GM21737 (cell line): ENCODE measurements around the gene AKNA.

Experiments used
- ATAC-seq: cut with Tn5 transposase; IDR thresholded peaks from one replicate; pipeline ENCODE4 v1.9.1; 2021; ENCODE audit warnings: mild to moderate bottlenecking, moderate library complexity; ENCODE audit not compliant: unreplicated experiment

The AKNA gene

GRCh38 chr9:114387680-114388356, at the start of gene AKNA:
Gene AKNA (minus strand): TSS chr9:114387982. CDS start chr9:114381333, 6,649 bp downstream.
- ATAC-seq = peak; percentile 24

GRCh38 chr9:114437401-114437893, 49.7 kb upstream of the AKNA start:
- no peak for ATAC-seq

GRCh38 chr9:114434878-114435311, 47.1 kb upstream of the AKNA start:
- no peak for ATAC-seq

- ATAC-seq = no peak
Observed at GRCh38 chr9:114433720-114434255, 46.0 kb upstream of the AKNA start.

- no peak for ATAC-seq
Observed at GRCh38 chr9:114433086-114433485, 45.3 kb upstream of the AKNA start.

GRCh38 chr9:114432323-114433067, 44.7 kb upstream of the AKNA start:
- no peak for ATAC-seq

- no peak for ATAC-seq
Observed at GRCh38 chr9:114431770-114432169, 44.0 kb upstream of the AKNA start.

- ATAC-seq = no peak
Observed at GRCh38 chr9:114431003-114431402, 43.2 kb upstream of the AKNA start.

- ATAC-seq = no peak
Observed at GRCh38 chr9:114430457-114430856, 42.7 kb upstream of the AKNA start.

- no peak for ATAC-seq
Observed at GRCh38 chr9:114429488-114429887, 41.7 kb upstream of the AKNA start.

GRCh38 chr9:114428466-114428865, 40.7 kb upstream of the AKNA start:
- no peak for ATAC-seq

GRCh38 chr9:114427644-114428043, 39.9 kb upstream of the AKNA start:
- no peak for ATAC-seq

- ATAC-seq = no peak
Observed at GRCh38 chr9:114426046-114426948, 38.5 kb upstream of the AKNA start.

- no peak for ATAC-seq
Observed at GRCh38 chr9:114425126-114425525, 37.3 kb upstream of the AKNA start.

- no peak for ATAC-seq
Observed at GRCh38 chr9:114424126-114424525, 36.3 kb upstream of the AKNA start.

- no peak for ATAC-seq
Observed at GRCh38 chr9:114423181-114423580, 35.4 kb upstream of the AKNA start.

GRCh38 chr9:114421147-114421546, 33.4 kb upstream of the AKNA start:
- ATAC-seq = no peak

- no peak for ATAC-seq
Observed at GRCh38 chr9:114419796-114420195, 32.0 kb upstream of the AKNA start.

GRCh38 chr9:114418053-114418452, 30.3 kb upstream of the AKNA start:
- ATAC-seq = no peak

- no peak for ATAC-seq
Observed at GRCh38 chr9:114417511-114417910, 29.7 kb upstream of the AKNA start.

- no peak for ATAC-seq
Observed at GRCh38 chr9:114416906-114417305, 29.1 kb upstream of the AKNA start.
